GM19035 (cell line): ENCODE data around the gene TMEM39A.
A peak's percentile ranks its signal among the peaks of the same experiment; 100 is the strongest.

Source experiments
- ATAC-seq: cut with Tn5 transposase; IDR thresholded peaks from one replicate; pipeline ENCODE4 v1.9.1; 2021; ENCODE audit not compliant: unreplicated experiment

The TMEM39A gene, protein sequence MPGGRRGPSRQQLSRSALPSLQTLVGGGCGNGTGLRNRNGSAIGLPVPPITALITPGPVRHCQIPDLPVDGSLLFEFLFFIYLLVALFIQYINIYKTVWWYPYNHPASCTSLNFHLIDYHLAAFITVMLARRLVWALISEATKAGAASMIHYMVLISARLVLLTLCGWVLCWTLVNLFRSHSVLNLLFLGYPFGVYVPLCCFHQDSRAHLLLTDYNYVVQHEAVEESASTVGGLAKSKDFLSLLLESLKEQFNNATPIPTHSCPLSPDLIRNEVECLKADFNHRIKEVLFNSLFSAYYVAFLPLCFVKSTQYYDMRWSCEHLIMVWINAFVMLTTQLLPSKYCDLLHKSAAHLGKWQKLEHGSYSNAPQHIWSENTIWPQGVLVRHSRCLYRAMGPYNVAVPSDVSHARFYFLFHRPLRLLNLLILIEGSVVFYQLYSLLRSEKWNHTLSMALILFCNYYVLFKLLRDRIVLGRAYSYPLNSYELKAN

DNA sequence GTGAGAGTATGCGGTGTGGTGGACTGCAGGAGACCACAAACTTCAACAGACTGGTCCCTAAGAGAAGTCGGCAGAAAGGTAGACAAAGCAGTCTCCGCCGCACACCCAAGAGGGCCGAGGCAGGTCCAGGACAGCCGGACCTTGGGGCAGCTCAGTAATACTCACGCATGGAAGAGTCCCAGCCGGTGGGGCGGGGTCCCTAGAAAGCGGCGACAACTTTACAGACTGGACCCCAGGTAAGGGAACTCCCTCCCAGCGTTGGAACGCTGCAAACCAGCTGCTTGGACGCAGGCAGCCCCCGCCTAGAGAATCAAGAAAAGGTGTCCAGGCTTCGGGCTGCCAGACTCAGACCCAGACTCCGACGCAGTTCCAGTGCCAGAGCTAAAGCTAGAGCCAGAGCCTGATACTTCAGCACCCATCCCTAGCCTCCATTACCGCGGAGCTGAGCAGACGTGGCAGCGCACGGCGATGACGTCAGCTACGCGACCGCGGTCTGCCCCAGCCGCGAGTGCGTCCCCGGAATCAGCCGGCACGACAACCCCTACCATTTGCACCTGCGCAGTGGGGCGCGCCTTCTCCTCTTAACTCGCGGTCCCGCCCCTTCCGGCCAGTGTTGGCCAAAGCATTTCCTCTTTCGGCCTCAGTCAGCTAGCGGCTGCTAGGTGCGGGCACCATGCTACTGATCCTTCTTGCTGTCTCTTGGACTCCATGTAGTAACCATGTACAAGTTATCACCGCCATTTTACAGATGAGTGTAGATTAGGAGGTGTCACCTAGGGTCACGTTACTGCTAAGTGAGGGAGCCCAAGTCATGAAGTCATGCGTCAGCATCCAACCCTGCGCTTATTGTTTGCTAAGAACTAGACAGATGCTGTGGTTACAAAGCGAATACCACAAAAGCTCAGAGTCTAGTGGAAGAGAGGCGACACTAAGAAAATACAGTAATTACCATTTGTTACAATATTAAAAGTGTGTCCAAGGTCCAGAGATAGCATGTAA, at the start of gene TMEM39A:
Gene TMEM39A (minus strand): TSS at position 445 of the 999 bp plus-strand sequence. CDS start 1,541 bp downstream, outside the sequence.
- peak; percentile 91 for ATAC-seq

GRCh38 chr3:119510690-119511089, 47.3 kb upstream of the TMEM39A start:
- no peak for ATAC-seq

GRCh38 chr3:119508172-119508845, 44.9 kb upstream of the TMEM39A start:
- ATAC-seq = no peak

DNA sequence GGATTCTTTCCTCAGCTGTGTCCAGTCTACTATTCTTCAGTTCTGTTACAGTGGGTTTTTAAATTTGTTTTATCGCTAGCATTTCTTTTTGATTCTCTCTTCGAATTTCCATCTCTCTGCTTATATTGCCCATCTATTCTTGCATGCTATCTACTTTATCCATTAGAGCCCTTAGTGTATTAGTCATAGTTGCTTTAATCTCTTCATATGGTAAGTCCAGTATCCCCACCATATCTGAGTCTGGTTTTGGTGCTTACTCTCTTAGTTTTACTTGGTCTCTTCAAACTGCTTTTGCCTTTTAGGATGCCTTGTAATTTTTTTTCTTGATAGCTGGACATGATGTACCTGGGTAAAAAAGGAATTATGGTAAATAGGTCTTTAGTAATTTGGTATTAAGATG, 44.0 kb upstream of the TMEM39A start:
- no peak for ATAC-seq

GRCh38 chr3:119506631-119507030, 43.2 kb upstream of the TMEM39A start:
- ATAC-seq = no peak

DNA sequence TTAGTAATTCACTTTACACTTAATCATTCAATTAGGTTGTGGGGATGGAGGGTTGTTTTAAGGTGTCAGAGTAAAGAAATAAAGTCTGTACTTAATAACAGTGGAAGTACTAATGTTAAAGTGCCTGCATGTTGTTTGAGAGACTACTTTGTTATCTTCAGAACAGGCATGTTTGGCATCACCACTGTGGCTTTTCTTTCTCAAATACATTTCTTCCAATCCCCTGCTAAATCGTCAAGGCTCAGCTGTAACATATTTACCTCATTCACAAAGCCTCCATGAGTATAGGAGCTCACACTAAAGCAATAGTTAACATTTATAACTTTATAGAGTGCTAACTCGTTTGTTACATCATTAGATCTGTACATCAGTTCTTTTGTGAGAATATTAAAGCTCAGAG, 37.5 kb upstream of the TMEM39A start:
- no peak for ATAC-seq

DNA sequence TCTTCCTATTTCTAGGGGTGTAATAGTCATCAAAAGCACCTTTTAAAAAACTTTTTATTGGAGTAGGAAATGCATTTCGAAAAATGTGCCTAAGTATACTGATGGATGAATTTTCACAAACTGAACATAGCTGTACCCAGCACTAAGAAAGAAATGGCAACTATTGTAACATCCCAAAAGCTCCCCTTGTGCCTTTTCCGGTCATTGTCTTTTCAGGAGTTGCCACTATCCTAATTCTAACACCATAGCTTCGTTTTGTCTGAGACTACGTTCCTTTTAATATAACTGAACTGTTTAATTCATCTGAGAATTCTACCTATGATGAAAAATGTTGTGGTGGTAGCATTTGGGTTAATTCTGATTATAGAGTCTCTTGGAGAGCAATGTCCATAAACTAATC, 36.9 kb upstream of the TMEM39A start:
- no peak for ATAC-seq

DNA sequence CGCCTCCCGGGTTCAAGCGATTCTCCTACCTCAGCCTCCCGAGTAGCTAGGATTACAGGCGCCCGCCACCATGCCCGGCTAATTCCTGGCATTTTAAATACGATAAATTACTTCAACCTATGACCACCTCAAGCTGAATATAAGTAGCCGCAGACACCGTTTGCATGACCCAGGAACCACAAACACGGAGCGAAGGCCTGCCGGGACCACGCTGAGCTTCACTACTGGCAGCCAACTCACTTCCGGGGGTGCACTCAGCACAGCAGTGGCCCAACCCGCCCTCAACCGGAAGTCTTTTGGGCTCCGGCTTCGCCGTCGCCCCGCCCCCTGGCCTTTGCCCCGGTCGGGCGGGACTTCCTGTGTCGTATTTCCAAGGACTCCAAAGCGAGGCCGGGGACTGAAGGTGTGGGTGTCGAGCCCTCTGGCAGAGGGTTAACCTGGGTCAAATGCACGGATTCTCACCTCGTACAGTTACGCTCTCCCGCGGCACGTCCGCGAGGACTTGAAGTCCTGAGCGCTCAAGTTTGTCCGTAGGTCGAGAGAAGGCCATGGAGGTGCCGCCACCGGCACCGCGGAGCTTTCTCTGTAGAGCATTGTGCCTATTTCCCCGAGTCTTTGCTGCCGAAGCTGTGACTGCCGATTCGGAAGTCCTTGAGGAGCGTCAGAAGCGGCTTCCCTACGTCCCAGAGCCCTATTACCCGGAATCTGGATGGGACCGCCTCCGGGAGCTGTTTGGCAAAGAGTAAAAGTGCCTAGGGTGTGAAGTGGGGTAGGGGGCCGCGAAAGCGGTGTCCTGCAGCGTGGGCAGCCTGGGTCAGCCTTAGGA, 35.0 kb upstream of the TMEM39A start, which contains the start of gene TIMMDC1:
Gene TIMMDC1 (plus strand): TSS at position 362 of the 826 bp plus-strand sequence. CDS start 187 bp downstream, at position 549.
- ATAC-seq = peak; percentile 97

DNA sequence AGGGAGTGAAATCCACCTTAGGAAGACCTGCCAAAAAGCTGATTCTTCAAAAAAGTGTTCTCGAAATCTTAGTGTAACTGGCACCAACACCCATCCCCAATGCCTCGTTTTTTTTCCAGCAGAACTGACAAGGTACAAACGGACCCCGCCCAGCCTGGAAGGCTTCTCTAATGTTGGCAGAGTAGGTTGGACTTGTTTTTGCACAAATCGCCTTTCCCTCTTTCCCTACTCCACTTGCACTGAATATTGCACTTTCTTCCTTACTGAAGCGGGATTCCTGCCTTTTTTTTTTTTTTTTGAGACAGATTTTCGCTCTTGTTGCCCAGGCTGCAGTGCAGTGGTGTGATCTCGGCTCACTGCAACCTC, 34.4 kb upstream of the TMEM39A start:
- ATAC-seq = no peak

- ATAC-seq = no peak
Measured at GRCh38 chr3:119494597-119494996, 31.2 kb upstream of the TMEM39A start.

DNA sequence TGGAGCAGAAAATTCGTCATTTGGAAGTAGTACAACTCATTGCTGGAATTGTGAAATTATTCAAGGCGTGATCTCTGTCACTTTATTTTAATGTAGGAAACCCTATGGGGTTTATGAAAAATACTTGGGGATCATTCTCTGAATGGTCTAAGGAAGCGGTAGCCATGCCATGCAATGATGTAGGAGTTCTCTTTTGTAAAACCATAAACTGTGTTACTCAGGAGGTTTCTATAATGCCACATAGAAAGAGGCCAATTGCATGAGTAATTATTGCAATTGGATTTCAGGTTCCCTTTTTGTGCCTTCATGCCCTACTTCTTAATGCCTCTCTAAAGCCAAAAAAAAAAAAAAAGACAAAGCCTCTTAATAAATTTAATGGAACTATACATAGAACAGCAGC, 29.4 kb upstream of the TMEM39A start:
- no peak for ATAC-seq

DNA sequence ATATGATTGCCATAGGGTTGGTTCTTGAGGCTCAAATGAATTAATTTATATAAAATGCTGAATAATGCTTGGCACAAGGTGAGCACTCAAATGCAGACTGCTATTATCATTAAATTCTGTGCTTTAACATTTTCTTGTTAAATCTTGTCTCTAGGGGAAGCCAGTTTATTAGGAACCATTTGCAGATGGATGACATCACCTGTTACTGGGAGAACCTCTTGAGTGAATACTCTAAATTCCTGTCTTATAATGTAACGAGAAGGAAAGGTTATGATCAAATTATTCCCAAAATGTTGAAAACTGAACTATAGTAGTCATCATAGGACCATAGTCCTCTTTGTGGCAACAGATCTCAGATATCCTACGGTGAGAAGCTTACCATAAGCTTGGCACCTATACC, 28.7 kb upstream of the TMEM39A start:
- ATAC-seq = no peak

DNA sequence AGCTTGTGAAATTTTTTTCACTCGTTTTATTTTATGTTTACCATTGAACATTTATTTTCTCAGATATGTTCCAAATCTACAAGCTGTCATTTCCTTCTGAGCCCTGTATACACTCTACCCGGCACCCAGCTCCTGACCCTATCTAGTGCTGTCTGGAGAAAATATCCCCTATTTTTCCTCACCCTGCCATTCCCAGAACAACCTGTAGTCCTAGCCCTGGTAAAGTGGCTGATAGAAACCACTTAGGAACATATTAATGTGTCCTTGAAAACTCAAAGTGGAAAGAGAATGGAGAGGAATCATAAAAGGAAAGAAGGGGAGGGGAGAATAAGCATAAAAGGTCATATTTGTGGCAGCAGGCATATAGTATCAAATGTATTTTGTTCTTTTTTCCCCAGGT, 26.7 kb upstream of the TMEM39A start:
- no peak for ATAC-seq

DNA sequence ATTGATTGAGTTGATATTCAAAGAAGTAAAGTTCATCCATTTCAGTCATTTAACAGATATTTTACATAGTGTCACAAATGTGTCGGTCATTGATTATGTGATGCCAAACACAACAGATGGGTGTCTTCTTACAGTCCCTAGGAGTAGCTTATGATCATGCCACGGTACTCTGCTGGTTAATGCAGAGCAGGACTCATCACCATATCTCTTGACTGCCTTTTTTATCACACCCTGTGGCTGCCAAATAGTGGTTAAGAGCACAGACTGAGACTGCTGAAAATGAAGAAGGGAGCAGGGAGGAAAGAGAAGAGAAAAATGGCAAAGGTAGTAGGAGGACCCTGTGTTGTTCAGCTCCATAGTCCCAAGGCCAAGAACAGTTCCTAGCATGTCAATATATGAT, 22.1 kb upstream of the TMEM39A start:
- no peak for ATAC-seq

GRCh38 chr3:119483101-119483500, 19.7 kb upstream of the TMEM39A start:
- ATAC-seq = no peak

DNA sequence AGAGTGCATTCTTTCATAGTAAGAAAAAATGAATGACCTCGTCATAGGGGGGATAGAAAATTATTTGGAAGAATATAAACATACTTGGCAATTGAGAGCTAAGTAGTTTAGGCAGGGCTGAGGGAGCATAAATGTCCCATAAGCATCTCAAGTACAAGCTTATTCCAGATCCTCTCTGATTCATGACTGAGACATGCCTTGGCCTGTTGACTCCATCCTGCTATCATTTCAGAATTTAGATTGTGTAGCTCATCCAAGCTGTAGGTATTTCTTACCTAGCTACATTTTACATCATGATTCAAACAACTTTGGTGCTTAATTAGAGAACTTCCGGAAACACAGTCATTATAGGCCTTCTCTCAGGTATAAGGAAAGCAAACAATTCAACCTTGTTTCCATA, 17.7 kb upstream of the TMEM39A start:
- ATAC-seq = no peak

DNA sequence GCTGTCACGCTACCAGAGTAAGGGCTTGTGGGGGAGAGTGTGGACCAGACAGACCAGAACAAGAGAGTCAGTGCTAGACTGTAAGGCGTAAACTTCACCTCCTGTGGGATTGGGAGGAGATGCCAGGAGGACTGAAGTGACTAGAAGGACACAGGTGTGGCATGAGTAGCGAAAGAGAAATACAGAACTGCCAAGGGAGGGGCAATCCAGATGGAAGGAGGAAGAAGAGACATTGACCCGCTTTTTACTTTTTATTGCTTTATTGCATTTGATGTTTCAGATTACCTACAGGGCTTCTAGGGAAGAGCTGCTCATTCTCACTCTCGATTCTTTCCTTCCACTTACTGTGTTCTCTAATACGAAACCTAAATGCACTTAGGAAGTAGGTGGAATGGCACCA, 7.5 kb upstream of the TMEM39A start:
- ATAC-seq = no peak

- no peak for ATAC-seq
Measured at GRCh38 chr3:119469418-119470189, 6.2 kb upstream of the TMEM39A start.

DNA sequence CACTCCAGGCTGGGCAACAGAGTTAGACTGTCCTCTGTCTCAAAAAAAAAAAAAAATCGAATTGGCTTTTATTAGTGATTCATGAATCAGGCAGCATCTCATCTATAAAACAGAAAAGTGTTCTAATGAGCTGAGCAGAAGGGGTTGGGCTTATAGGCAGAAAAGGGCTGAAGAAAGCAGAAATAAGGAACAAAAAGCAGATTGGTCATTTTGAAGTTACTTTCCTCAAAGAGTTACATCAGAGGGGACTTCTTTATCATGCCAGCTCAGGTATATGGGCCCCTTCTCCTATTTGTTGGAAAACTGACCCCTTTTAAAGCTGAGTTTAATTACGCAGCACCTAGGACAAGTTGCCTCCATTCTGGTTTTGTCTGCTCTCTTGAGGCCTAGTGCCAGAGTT, 4.6 kb upstream of the TMEM39A start:
- no peak for ATAC-seq
